K562 (cell line): ENCODE results near the gene CLSTN2. TPM values are rescaled to one million over a fixed set of nuclear protein-coding genes. Genes with fewer than 3 reads are reported as not detected.

ENCODE experiments used
- ATAC-seq: fragments of 200-7000 bp; cut with Tn5 transposase; 3 replicates; pipeline ENCODE4 v1.9.1; 2020; ENCODE audit warnings: moderate library complexity
- BruUV-seq: library from RNA; stranded (reverse); fragments of 400-500 nt; replicated peaks from 2 replicates; lab custom pipeline; 2021; lab: Mats Ljungman, UMichigan
- CTCF ChIA-PET: fragments of 300-600 bp; formaldehyde crosslinking; extraction: SDS; loops from one replicate; lab custom pipeline; 2021; ENCODE audit warnings: low intra/inter-chr PET ratio; lab: Yijun Ruan, JAX
- POLR2A ChIA-PET: fragments of 300-600, 350-650 bp; sonication (Branson Sonifier 250); formaldehyde crosslinking; extraction: SDS; loops from one replicate; lab custom pipeline; 2021; ENCODE audit warnings: antibody characterized with exemption, inconsistent platforms; lab: Yijun Ruan, JAX
- DNase-seq, 4 experiments: peaks; one replicate each; pipeline versions ENCODE4 v3.0.0 to v3.0.0-alpha.2; 2011 to 2018; ENCODE audit warnings: low spot score in 3 of 4, mixed read lengths in 3 of 4; ENCODE audit errors: extremely low read depth in 1 of 4
- FAIRE-seq: peaks from 2 replicates; lab custom pipeline; 2011; peaks lifted over from hg19 to GRCh38; lab: Jason Lieb, UNC
- H2AFZ ChIP-seq: 2 replicates; pipeline ENCODE4 v1.6.0; 2011; ENCODE audit warnings: low read depth, low read length, control low read depth, inconsistent platforms
- H3K27ac ChIP-seq: fragments of 200-600 bp; 3 replicates; pipeline ENCODE4 v1.8.0; 2011; ENCODE audit warnings: low read depth, mild to moderate bottlenecking, control low read depth, inconsistent platforms, low read length, moderate library complexity, mixed read lengths; ENCODE audit errors: extremely low read depth
- H3K27me3 ChIP-seq, 2 experiments: fragments of 300-600 bp in 1 of 2; 2 replicates in 1 of 2; 3 replicates in 1 of 2; pipeline versions ENCODE4 v1.6.0 to v1.8.0; 2011; ENCODE audit warnings: inconsistent platforms in 2 of 2, low read length in 2 of 2, mild to moderate bottlenecking in 1 of 2, mixed read lengths in 1 of 2, moderate library complexity in 1 of 2; ENCODE audit not compliant: control insufficient read depth in 2 of 2, insufficient read depth in 2 of 2
- H3K36me3 ChIP-seq: fragments of 300-600 bp; 3 replicates; pipeline ENCODE4 v1.8.0; 2011; ENCODE audit warnings: mild to moderate bottlenecking, low read length, inconsistent platforms; ENCODE audit not compliant: control insufficient read depth, insufficient read depth
- H3K4me1 ChIP-seq, 2 experiments: fragments of 200-600 bp in 1 of 2; replicated peaks in 1 of 2; 2 replicates in 1 of 2; 3 replicates in 1 of 2; pipeline versions ENCODE4 v1.5.1 to v1.8.0; 2011; ENCODE audit warnings: inconsistent platforms in 2 of 2, low read length in 2 of 2, mild to moderate bottlenecking in 1 of 2, mixed read lengths in 1 of 2, moderate library complexity in 1 of 2; ENCODE audit not compliant: control insufficient read depth in 2 of 2, insufficient read depth in 2 of 2
- H3K4me2 ChIP-seq: 2 replicates; pipeline ENCODE4 v1.6.1; 2011; ENCODE audit warnings: low read length, control low read depth, inconsistent platforms, mixed read lengths; ENCODE audit not compliant: insufficient read depth
- H3K4me3 ChIP-seq: fragments of 200-600 bp; sonication (generic), shearing (Covaris generic); 2 replicates; pipeline ENCODE4 v1.5.1; 2016; ENCODE audit warnings: control low read depth, inconsistent platforms
- H3K79me2 ChIP-seq: fragments of 200-600 bp; 3 replicates; pipeline ENCODE4 v1.8.0; 2011; ENCODE audit warnings: low read length, inconsistent platforms; ENCODE audit not compliant: control insufficient read depth, insufficient read depth
- H3K9ac ChIP-seq, 2 experiments: 2 replicates each; pipeline versions ENCODE4 v1.6.0 to v1.6.1; 2011; ENCODE audit warnings: low read depth in 2 of 2, low read length in 2 of 2, control low read depth in 1 of 2, inconsistent platforms in 1 of 2, mild to moderate bottlenecking in 1 of 2, mixed read lengths in 1 of 2; ENCODE audit not compliant: insufficient read depth in 1 of 2
- H3K9me1 ChIP-seq: one replicate; pipeline ENCODE4 v1.6.0; 2011; ENCODE audit warnings: inconsistent platforms, mild to moderate bottlenecking, low read length, moderate library complexity; ENCODE audit not compliant: control insufficient read depth, insufficient read depth
- H3K9me3 ChIP-seq: replicated peaks from 2 replicates; pipeline ENCODE4 v1.5.1; 2011; ENCODE audit warnings: low read depth, low read length, inconsistent platforms; ENCODE audit not compliant: control insufficient read depth, insufficient read depth
- H4K20me1 ChIP-seq: replicated peaks from 2 replicates; pipeline ENCODE4 v1.6.1; 2011; ENCODE audit warnings: low read length, inconsistent platforms, mixed read lengths; ENCODE audit not compliant: control insufficient read depth, insufficient read depth
- CGGBP1 ChIP-seq: fragments of 250-450 bp; sonication (Bioruptor Pico); IDR thresholded peaks from 2 replicates; pipeline ENCODE4 v1.9.0; 2021; ENCODE audit warnings: mild to moderate bottlenecking
- E2F4 ChIP-seq: sonication (generic); formaldehyde crosslinking; IDR thresholded peaks from 2 replicates; pipeline ENCODE4 v1.8.0; 2022; ENCODE audit warnings: mild to moderate bottlenecking, low read depth, missing genetic modification reagents
- POLR2B ChIP-seq: fragments of 450-650 bp; IDR thresholded peaks from 2 replicates; pipeline ENCODE4 v1.6.1; 2018; ENCODE audit warnings: low read depth; ENCODE audit not compliant: partially characterized antibody
- SAFB ChIP-seq: fragments of 200-400 bp; formaldehyde crosslinking; IDR thresholded peaks from 2 replicates; pipeline ENCODE4 v1.6.1; 2017; ENCODE audit warnings: low read depth, low read length, borderline replicate concordance
- TCF7 ChIP-seq: sonication (generic); IDR thresholded peaks from 2 replicates; pipeline ENCODE4 v1.6.1; 2016; ENCODE audit warnings: antibody characterized with exemption, borderline replicate concordance
- ZNF140 ChIP-seq: fragments of 250-450 bp; sonication (Bioruptor Pico); IDR thresholded peaks from 2 replicates; pipeline ENCODE4 v1.8.0; 2021; ENCODE audit warnings: moderate library complexity, mild to moderate bottlenecking, inconsistent platforms
- ZNF224 ChIP-seq: sonication (generic); formaldehyde crosslinking; IDR thresholded peaks from 2 replicates; pipeline ENCODE4 v1.8.0; 2022; ENCODE audit warnings: mild to moderate bottlenecking, missing genetic modification reagents
- ZNF444 ChIP-seq: fragments of 250-450 bp; sonication (Bioruptor Pico); IDR thresholded peaks from 2 replicates; pipeline ENCODE4 v1.4.0; 2020; ENCODE audit warnings: mild to moderate bottlenecking, moderate library complexity
- WGBS: fragments of 100-300 bp; shearing (Covaris generic); methylation state at CpG from one replicate; pipeline ENCODE4 v1.1.6; 2016; ENCODE audit warnings: low coverage, mixed read lengths; ENCODE audit not compliant: insufficient coverage; ENCODE audit errors: missing lambda C conversion rate; 5-methylcytosine and 5-hydroxymethylcytosine counted together
- in situ Hi-C: fragments of 300-500 bp; cut with MboI; formaldehyde crosslinking; loops from 4 replicates; pipeline ENCODE4 v1.15.0; 2018; ENCODE audit warnings: inconsistent platforms, mixed read lengths
- intact Hi-C: fragments of 100-400 bp; cut with micrococcal nuclease; formaldehyde crosslinking; loops from 2 replicates; pipeline ENCODE4 v1.14.2; 2022
- polyA plus RNA-seq, 8 experiments: library from polyadenylated mRNA; depleted of rRNA in 4 of 8; stranded (reverse) in 5 of 8; unstranded in 3 of 8; fragments of >200 nt; fragmentation: Nextera tagmentation in 2 of 8; fragmentation: Illumina TruSeq in 1 of 8; extraction: Ambion mirVana in 2 of 8; extraction: Trizol in 1 of 8; gene quantifications; 2 replicates each; pipeline versions ENCODE4 v1.2.1 to v1.2.3, GENCODE V29; 2011 to 2014; ENCODE audit warnings: inconsistent platforms in 1 of 8, missing spikeins in 1 of 8
- total RNA-seq, 7 experiments: library from RNA; depleted of rRNA in 6 of 7; stranded (reverse); fragments of >200 nt in 6 of 7; fragmentation: Illumina TruSeq in 2 of 7; extraction: Trizol in 2 of 7; gene quantifications; 2 replicates each; pipeline versions ENCODE4 v1.2.1 to v1.2.3, GENCODE V29; 2011 to 2021; ENCODE audit warnings: low replicate concordance in 1 of 7

CLSTN2 gene
- total and polyA plus RNA-seq, 9 of the 15 experiments (the other 6 are each of a cell fraction or from before 2014, with no cell fraction given): 0.02 to 0.04 (median 0.04) TPM; not detected in 6

- Histone ChIP-seq H3K4me1 (no peaks in the 10 kb centered on the region), H4K20me1 (no peaks in the 10 kb centered on the region), H3K9ac (no peak overlapping the region), H3K27me3 (no peaks in the 10 kb centered on the region), H3K9me1 (no peaks in the 10 kb centered on the region), H2AFZ (no peak overlapping the region), H3K4me2 (no peak overlapping the region), H3K9me3 (no peaks in the 10 kb centered on the region), H3K4me3 (no peak overlapping the region), H3K79me2 (no peaks in the 10 kb centered on the region), H3K36me3 (no peaks in the 10 kb centered on the region), H3K27ac (no peak overlapping the region)
- ATAC-seq: no peak
- no TSS peak for BruUV-seq
- in situ Hi-C loops (no loop called here), intact Hi-C loops (no loop called here)
- 7% methylated on average over 1 of the region's 1 CpG for WGBS
- DNase-seq: no peak
- ChIA-PET POLR2A (no interaction called here), CTCF (no interaction called here)
- FAIRE-seq: no peak
- TF ChIP-seq SAFB (no peak), ZNF140 (CRISPR knock-in tag) (no peak)
These were observed 255.0 kb downstream of the CLSTN2 start for GRCh38 chr3:140189976-140190375.

- no peak for FAIRE-seq
- Histone ChIP-seq H3K9ac (no peak overlapping the region), H3K9me3 (no peaks in the 10 kb centered on the region), H2AFZ (no peak overlapping the region), H3K36me3 (no peaks in the 10 kb centered on the region), H3K4me2 (no peak overlapping the region), H3K9me1 (no peaks in the 10 kb centered on the region), H3K27me3 (no peaks in the 10 kb centered on the region), H3K79me2 (no peaks in the 10 kb centered on the region), H3K4me1 (peaks cover 0 to 11% of the 10 kb centered on the region in 2 experiments; a peak in 3 of 5 replicates), H3K27ac (no peak overlapping the region), H3K4me3 (no peak overlapping the region), H4K20me1 (no peaks in the 10 kb centered on the region)
- intact Hi-C loops (no loop called here), in situ Hi-C loops (no loop called here)
- no TSS peak for BruUV-seq
- DNase-seq: no peak
- CTCF ChIA-PET: no interaction called here
- POLR2A ChIA-PET: interaction anchor here (0.7 kb wide), 1 partner anchor 726 kb away, joined by 4 read pairs; no protein-coding TSS in a partner anchor
- no peak for ATAC-seq
- TF ChIP-seq E2F4 (CRISPR knock-in tag): no peak
- no peak for TF ChIP-seq ZNF224
- TF ChIP-seq ZNF444 (CRISPR knock-in tag): no peak
- no peak for TF ChIP-seq CGGBP1 (CRISPR knock-in tag)
- no peak for TF ChIP-seq POLR2B
- no peak for TF ChIP-seq TCF7
These were observed 262.0 kb downstream of the CLSTN2 start for GRCh38 chr3:140196970-140197369.
